ENCODE measurements around the gene KLHL22. TPM values are rescaled to one million over a fixed set of nuclear protein-coding genes. Genes with fewer than 3 reads are reported as not detected.

KLHL22 gene
- total RNA-seq, 1 experiment from 2014 or later, result 14.8 TPM

DNA sequence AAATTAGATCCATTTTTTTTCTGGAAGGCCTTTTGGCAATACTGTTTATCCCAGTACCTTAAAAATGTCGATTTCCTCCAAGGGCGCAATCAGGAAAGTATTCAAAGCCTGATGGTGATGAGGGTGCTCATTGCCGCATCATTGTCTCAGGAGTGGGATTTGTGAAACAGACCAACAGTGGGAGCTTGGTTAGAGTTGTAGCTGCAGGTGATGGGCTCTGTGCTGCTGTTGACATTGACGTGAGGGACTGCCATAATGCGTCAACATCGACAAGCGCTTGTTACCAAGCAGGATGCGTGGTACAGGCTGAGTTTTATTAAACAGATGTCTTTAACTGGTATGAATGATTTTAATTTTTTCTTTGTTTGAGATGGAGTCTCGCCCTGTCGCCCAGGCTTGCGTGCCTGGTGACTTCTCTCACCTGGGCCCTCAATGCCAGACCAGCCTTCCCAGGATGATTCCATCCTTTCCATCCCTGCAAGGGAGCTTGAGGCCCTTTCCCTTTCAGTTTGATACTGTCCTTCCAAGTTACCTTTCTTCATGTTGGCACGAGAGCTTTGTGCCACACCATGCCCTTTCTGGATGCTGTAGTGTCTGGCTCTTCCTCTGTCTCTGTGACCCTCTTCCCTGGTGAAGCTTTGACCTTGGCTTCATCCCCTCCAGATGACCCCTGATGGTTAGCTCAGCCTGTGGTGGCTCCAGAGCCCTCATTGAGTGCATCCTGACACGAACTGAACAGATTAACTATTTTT lies 22.4 kb upstream of the KLHL22 start:
- H3K79me2 ChIP-seq (ENCODE audit: low read length), result peaks cover 96% of the 10 kb centered on the region
- no TSS peak for BruUV-seq (replicated peaks)
- intact Hi-C loops (cut with micrococcal nuclease), result no loop called here
- ATAC-seq (no peak), DNase-seq (no peak)
- no peaks in the 10 kb centered on the region for H3F3A ChIP-seq (ENCODE audit: low read length, unreplicated experiment)
- no peak overlapping the region for H3K4me2 ChIP-seq (ENCODE audit: low read length)
- H3K9me2 ChIP-seq (replicated peaks; ENCODE audit: low read length), result no peaks in the 10 kb centered on the region
- POLR2A ChIA-PET (ENCODE audit: unreplicated experiment), result no interaction called here
- H3K27ac ChIP-seq (ENCODE audit: low read length), result no peak overlapping the region
- TF ChIP-seq EZH2phosphoT487 (IDR thresholded peaks at IDR 0.05; ENCODE audit: borderline replicate concordance, low read length), result no peak
- no peak for TF ChIP-seq EZH2 (IDR thresholded peaks at IDR 0.05; ENCODE audit: low read length, unreplicated experiment)
- TF ChIP-seq, protein P1, sequence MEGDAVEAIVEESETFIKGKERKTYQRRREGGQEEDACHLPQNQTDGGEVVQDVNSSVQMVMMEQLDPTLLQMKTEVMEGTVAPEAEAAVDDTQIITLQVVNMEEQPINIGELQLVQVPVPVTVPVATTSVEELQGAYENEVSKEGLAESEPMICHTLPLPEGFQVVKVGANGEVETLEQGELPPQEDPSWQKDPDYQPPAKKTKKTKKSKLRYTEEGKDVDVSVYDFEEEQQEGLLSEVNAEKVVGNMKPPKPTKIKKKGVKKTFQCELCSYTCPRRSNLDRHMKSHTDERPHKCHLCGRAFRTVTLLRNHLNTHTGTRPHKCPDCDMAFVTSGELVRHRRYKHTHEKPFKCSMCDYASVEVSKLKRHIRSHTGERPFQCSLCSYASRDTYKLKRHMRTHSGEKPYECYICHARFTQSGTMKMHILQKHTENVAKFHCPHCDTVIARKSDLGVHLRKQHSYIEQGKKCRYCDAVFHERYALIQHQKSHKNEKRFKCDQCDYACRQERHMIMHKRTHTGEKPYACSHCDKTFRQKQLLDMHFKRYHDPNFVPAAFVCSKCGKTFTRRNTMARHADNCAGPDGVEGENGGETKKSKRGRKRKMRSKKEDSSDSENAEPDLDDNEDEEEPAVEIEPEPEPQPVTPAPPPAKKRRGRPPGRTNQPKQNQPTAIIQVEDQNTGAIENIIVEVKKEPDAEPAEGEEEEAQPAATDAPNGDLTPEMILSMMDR (conservative IDR thresholded peaks at IDR 0.05; ENCODE audit: low read depth, low read length), result no peak
- H2AFZ ChIP-seq (ENCODE audit: low read length), result no peak overlapping the region
- no peak overlapping the region for H3K9ac ChIP-seq (ENCODE audit: low read length)
- no peak overlapping the region for H3K4me3 ChIP-seq (ENCODE audit: low read length)
- CTCF ChIA-PET, result no interaction called here
- peaks cover 24% of the 10 kb centered on the region for H3K36me3 ChIP-seq (ENCODE audit: low read depth, low read length)
- H4K20me1 ChIP-seq (ENCODE audit: low read length), result peaks cover 54% of the 10 kb centered on the region
- peaks cover 24% of the 10 kb centered on the region for H3K4me1 ChIP-seq (ENCODE audit: insufficient read depth, low read length)
- H3K9me3 ChIP-seq (ENCODE audit: low read length), result no peaks in the 10 kb centered on the region
- H3K27me3 ChIP-seq (ENCODE audit: low read length), result no peaks in the 10 kb centered on the region

DNA sequence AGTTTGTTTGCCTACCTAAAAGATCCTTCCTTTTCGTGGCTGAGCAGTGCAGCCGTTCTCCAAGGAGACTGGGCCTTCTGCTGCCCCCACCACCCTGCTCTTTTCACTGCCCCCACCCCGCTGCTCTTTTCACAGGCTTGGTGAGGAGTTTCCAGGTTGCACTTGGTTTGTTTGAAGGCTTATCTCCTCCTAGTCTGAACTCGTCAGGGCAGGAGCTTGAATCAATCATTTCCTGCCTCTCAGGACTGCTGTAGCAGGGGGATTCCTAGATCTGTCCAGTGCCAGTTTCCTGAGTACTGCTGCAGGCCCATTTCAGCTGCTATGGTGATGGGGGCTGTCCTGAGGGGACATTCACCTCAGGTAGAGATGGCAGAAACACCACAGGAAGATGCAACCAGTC lies 21.8 kb upstream of the KLHL22 start:
- no peak overlapping the region for H3K9ac ChIP-seq (ENCODE audit: low read length)
- ChIA-PET CTCF (no interaction called here), POLR2A (ENCODE audit: unreplicated experiment) (no interaction called here)
- no peaks in the 10 kb centered on the region for H3F3A ChIP-seq (ENCODE audit: low read length, unreplicated experiment)
- intact Hi-C loops (cut with micrococcal nuclease), result no loop called here
- peaks cover 96% of the 10 kb centered on the region for H3K79me2 ChIP-seq (ENCODE audit: low read length)
- H3K4me2 ChIP-seq (ENCODE audit: low read length), result no peak overlapping the region
- no peaks in the 10 kb centered on the region for H3K27me3 ChIP-seq (ENCODE audit: low read length)
- peaks cover 23% of the 10 kb centered on the region for H3K4me1 ChIP-seq (ENCODE audit: insufficient read depth, low read length)
- H3K4me3 ChIP-seq (ENCODE audit: low read length), result no peak overlapping the region
- no peak overlapping the region for H3K27ac ChIP-seq (ENCODE audit: low read length)
- no peak overlapping the region for H2AFZ ChIP-seq (ENCODE audit: low read length)
- TF ChIP-seq EZH2phosphoT487 (IDR thresholded peaks at IDR 0.05; ENCODE audit: borderline replicate concordance, low read length), result no peak
- DNase-seq (no peak), ATAC-seq (no peak)
- no peaks in the 10 kb centered on the region for H3K9me3 ChIP-seq (ENCODE audit: low read length)
- H4K20me1 ChIP-seq (ENCODE audit: low read length), result peaks cover 52% of the 10 kb centered on the region
- no TSS peak for BruUV-seq (replicated peaks)
- H3K9me2 ChIP-seq (replicated peaks; ENCODE audit: low read length), result no peaks in the 10 kb centered on the region
- peaks cover 23% of the 10 kb centered on the region for H3K36me3 ChIP-seq (ENCODE audit: low read depth, low read length)

DNA sequence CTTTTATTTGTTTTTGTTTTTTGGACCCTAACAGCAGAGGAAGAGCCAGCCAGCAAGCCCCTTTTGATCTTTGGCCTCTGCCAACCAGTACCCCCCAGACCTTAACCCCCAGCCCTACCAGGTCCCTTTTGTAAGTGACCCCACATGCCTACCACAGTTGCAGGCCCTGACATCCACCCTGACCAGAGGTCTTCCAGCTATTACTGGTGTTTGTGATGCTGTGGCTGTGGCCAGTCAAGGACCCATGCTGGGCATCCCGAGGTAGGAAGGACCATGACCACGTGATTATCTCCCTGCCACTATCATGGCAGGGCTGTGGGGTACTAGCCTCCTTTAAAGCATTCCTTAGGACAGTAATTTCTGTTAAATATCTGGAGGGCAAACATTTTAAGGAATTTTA lies 20.8 kb upstream of the KLHL22 start:
- peaks cover 23% of the 10 kb centered on the region for H3K4me1 ChIP-seq (ENCODE audit: insufficient read depth, low read length)
- H3K4me3 ChIP-seq (ENCODE audit: low read length), result no peak overlapping the region
- H3K4me2 ChIP-seq (ENCODE audit: low read length), result no peak overlapping the region
- no peak overlapping the region for H2AFZ ChIP-seq (ENCODE audit: low read length)
- no peak for DNase-seq
- no TSS peak for BruUV-seq (replicated peaks)
- intact Hi-C loops (cut with micrococcal nuclease), result no loop called here
- H3K9ac ChIP-seq (ENCODE audit: low read length), result no peak overlapping the region
- ChIA-PET CTCF (no interaction called here), POLR2A (ENCODE audit: unreplicated experiment) (no interaction called here)
- no peaks in the 10 kb centered on the region for H3K27me3 ChIP-seq (ENCODE audit: low read length)
- ATAC-seq, result no peak
- H3K9me3 ChIP-seq (ENCODE audit: low read length), result no peaks in the 10 kb centered on the region
- no peak for TF ChIP-seq EZH2 (IDR thresholded peaks at IDR 0.05; ENCODE audit: low read length, unreplicated experiment)
- TF ChIP-seq, protein P1 (conservative IDR thresholded peaks at IDR 0.05; ENCODE audit: low read depth, low read length), result no peak
- TF ChIP-seq EZH2phosphoT487 (IDR thresholded peaks at IDR 0.05; ENCODE audit: borderline replicate concordance, low read length), result no peak
- peaks cover 51% of the 10 kb centered on the region for H4K20me1 ChIP-seq (ENCODE audit: low read length)
- H3K27ac ChIP-seq (ENCODE audit: low read length), result no peak overlapping the region
- no peaks in the 10 kb centered on the region for H3K9me2 ChIP-seq (replicated peaks; ENCODE audit: low read length)
- H3F3A ChIP-seq (ENCODE audit: low read length, unreplicated experiment), result no peaks in the 10 kb centered on the region
- H3K36me3 ChIP-seq (ENCODE audit: low read depth, low read length), result peaks cover 19% of the 10 kb centered on the region
- H3K79me2 ChIP-seq (ENCODE audit: low read length), result peaks cover 98% of the 10 kb centered on the region

All from PC-3 (cell line).